ENCODE measurements around the gene RAB5A. TPM values are rescaled to one million over a fixed set of nuclear protein-coding genes. Genes with fewer than 3 reads are reported as not detected.
"Not testable (repeated sequence)": the region's sequence is repeated elsewhere in the genome, so short reads cannot be mapped to it uniquely, and the experiment has no call there.

Gene RAB5A
- total RNA-seq, 4 donors from 2014 or later, result 34.1 to 76.4 (median 60.0) TPM

DNA sequence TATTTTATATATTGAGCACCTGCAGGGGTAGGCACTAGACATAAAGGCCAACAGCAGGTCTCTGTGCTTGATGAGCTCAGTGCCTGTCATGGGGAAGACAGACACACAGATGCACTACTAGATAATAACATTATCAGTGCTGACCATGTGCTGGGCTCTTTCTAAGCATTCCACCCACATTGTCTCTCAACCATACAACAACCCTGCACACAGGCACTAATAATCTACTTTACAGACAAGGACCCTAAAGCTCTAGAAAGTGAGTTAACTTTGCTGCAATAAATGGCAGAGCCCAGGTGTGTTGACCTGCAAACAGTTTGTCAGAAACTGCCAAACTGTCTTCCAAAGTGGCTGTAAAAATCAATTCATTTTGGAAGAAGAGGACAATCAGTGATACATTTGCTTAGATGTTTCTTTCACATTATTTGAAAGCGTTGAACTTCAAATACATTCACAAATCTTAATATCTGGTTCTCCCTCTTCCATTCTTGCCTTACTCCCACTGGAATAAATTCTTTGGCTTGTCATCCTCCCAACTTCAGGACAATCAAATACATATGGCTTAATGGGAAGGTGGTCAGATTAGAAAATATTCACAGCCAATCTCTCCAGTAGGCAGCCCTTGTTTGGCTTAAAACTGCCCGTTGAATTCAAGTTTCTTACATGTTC is 76.2 kb downstream of the RAB5A start:
- TF ChIP-seq CTCF (IDR thresholded peaks at IDR 0.05) (no peak), POLR2A (IDR thresholded peaks at IDR 0.05) (no peak)
- no peaks in the 10 kb centered on the region for H3K36me3 ChIP-seq
- no peaks in the 10 kb centered on the region for H3K27me3 ChIP-seq
- intact Hi-C loops (cut with DNase I; ENCODE audit: low total_unique reads), result no loop called here
- no peaks in the 10 kb centered on the region for H3K4me1 ChIP-seq
- DNase-seq, result no peak
- H3K9me3 ChIP-seq, result no peaks in the 10 kb centered on the region
- no peak overlapping the region for H3K4me3 ChIP-seq
- peak overlapping the region; percentile 24 to 36 for H3K27ac ChIP-seq

DNA sequence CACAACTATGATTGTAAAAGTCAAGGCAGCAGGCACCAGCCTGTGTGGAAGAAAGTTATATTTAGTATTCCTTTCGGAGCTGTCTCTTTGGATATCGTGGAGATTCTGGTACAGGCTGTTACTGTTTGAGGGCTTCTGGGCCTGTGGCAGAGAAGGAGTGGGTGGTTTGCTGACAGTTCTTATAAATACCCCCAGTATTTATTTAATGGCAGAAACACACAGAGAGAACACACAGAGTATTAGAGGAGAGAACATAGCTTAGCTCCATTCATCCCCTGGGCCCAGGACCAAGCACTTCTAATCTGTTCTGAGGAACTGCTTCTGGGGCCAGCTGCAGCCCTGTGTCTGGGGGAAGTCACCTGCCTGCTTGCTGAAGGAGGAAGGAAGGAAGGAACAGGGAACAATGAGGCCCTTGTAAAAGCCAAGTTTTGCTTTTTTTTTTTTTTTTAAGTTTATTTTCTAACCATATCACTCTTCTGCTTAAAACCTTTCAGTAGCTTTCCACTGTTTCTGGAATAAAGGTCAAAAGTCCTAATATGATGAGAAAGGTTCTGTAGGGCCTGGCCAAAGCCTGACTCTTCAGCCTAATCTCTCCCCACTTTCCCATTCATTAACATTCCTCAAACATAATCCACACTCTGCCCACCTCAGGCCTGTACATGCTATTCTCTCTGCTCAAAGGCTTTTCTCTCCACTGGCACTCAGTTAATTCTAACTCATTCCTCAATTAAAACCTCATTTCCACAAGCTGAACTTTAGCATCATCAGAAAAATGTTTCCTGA is 76.9 kb downstream of the RAB5A start:
- no peak for TF ChIP-seq CTCF (IDR thresholded peaks at IDR 0.05)
- TF ChIP-seq POLR2A (IDR thresholded peaks at IDR 0.05), result no peak
- no peaks in the 10 kb centered on the region for H3K4me1 ChIP-seq
- H3K4me3 ChIP-seq, result no peak overlapping the region
- H3K36me3 ChIP-seq, result no peaks in the 10 kb centered on the region
- H3K9me3 ChIP-seq, result no peaks in the 10 kb centered on the region
- intact Hi-C loops (cut with DNase I; ENCODE audit: low total_unique reads), result no loop called here
- no peaks in the 10 kb centered on the region for H3K27me3 ChIP-seq
- DNase-seq, result peak in 1 of 2 donors; percentile 53
- peak overlapping the region; percentile 36 to 53 for H3K27ac ChIP-seq

DNA sequence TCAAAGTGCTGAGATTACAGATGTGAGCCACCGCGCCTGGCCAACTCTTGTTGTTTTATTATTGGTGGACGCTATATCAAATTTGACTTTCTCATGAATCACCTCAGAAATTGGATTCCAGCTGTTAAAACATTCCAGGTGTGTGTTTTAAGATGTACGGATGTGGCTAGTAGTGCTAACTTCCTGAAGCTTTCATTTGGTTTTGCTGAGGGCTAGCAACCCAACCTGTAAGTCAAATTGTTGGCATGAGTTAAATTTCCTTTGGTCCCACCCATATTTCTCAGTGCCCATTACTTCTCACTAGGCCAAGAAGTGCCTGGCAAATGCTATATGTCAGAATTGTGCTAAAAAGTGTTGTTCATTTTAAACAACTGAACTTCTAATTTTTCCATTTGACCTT is 80.2 kb downstream of the RAB5A start:
- intact Hi-C loops (cut with DNase I; ENCODE audit: low total_unique reads), result no loop called here
- no peak overlapping the region for H3K27ac ChIP-seq
- H3K4me1 ChIP-seq, result no peaks in the 10 kb centered on the region
- H3K36me3 ChIP-seq, result no peaks in the 10 kb centered on the region
- no peaks in the 10 kb centered on the region for H3K9me3 ChIP-seq
- H3K27me3 ChIP-seq, result no peaks in the 10 kb centered on the region
- TF ChIP-seq POLR2A (IDR thresholded peaks at IDR 0.05) (no peak), CTCF (IDR thresholded peaks at IDR 0.05) (no peak)
- DNase-seq, result no peak
- no peak overlapping the region for H3K4me3 ChIP-seq

DNA sequence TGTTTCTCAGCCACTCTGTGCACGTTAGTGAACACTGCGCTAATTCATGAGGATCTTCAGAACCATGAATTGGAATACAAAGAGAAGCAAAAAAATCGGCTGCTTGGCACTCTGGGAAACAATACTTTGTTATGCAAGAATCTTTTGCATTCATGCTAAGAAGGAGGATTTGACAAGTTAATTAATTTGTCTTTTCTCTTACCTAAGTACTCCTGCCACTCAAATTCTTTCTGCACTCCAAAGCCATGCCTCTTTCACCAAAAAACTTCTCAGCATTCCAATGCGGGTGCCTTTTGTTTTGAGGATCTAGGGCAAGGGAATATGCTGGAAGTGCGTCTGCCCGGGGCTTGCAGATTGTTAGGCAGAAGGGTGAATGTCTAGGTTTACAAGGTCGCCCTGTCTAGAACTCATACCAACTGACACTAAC is 82.0 kb downstream of the RAB5A start:
- intact Hi-C loops (cut with DNase I; ENCODE audit: low total_unique reads), result no loop called here
- no peak for DNase-seq
- H3K4me3 ChIP-seq, result no peak overlapping the region
- H3K4me1 ChIP-seq, result no peaks in the 10 kb centered on the region
- H3K27me3 ChIP-seq, result no peaks in the 10 kb centered on the region
- no peaks in the 10 kb centered on the region for H3K9me3 ChIP-seq
- H3K27ac ChIP-seq, result no peak overlapping the region
- H3K36me3 ChIP-seq, result no peaks in the 10 kb centered on the region
- TF ChIP-seq POLR2A (IDR thresholded peaks at IDR 0.05) (no peak), CTCF (IDR thresholded peaks at IDR 0.05) (no peak)

- H3K9me3 ChIP-seq; DNase-seq; H3K27me3 ChIP-seq; H3K4me3 ChIP-seq; H3K36me3 ChIP-seq; H3K27ac ChIP-seq; H3K4me1 ChIP-seq; intact Hi-C loops (cut with DNase I; ENCODE audit: low total_unique reads): not testable (repeated sequence)
Measured at GRCh38 chr3:20031939-20032338, 85.0 kb downstream of the RAB5A start.

Small RNA genes lying within 50 kb of the gene (small RNA-seq; reads per million reads assigned to genes)
- gene RNU4-85P (not detected), gene RPL39P18 (not detected)

Other genes with a start within 250 kb of the RAB5A start
- gene EFHB, start 12.9 kb upstream of the RAB5A start, total RNA-seq, result 1 to 10 TPM in 2 of 4 donors, under 1 TPM in 1, not detected in 1; under 0.01 to 5.7 (median 1.2) TPM
- not detected for gene PP2D1, start 65.2 kb downstream of the RAB5A start, total RNA-seq
- 10 to 100 TPM; 12.8 to 52.1 (median 35.2) TPM for gene KAT2B, start 93.3 kb downstream of the RAB5A start, total RNA-seq
- 1 to 10 TPM in 1 of 4 donors, not detected in 3; 7.2 TPM for gene SGO1, start 239.1 kb downstream of the RAB5A start, total RNA-seq